Measurements from ENCODE around the gene BYSL. TPM values are rescaled to one million over a fixed set of nuclear protein-coding genes. Genes with fewer than 3 reads are reported as not detected.

The BYSL gene
- total and polyA plus RNA-seq, 9 donors: 4.8 to 29.2 (median 13.6) TPM

DNA sequence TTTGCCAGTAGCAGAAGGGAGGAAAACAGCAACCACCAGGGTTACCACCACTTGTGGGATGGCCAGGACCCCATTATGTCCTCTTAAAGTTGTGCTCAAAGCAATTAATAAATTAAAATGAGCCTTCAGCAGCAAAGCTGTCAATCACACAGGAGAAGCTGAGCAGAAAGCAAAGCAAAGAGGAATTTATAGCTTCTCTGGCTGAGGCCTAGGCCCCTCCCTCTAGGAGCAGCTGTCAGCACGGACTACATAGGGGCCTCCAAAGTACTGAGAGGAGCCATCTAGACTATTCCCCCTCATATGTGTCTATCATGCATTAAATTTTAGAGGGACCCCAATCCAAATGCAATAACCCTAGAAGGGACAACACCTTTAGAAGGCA, 13.9 kb downstream of the BYSL start:
- no peak for TF ChIP-seq POLR2A (IDR thresholded peaks at IDR 0.05)
- H3K4me1 ChIP-seq (ENCODE audit: insufficient read depth): peaks cover 6% of the 10 kb centered on the region
- H3K27ac ChIP-seq: no peak overlapping the region
- intact Hi-C loops (cut with DNase I): loop anchor here in 3 of 4 donors (5.0 to 10.0 kb wide), 3 partner anchors 107 to 150 kb away; partner anchors contain the start of genes PRICKLE4 (in 1 of the 3) and TOMM6 (in 1 of the 3)
- H3K36me3 ChIP-seq: no peaks in the 10 kb centered on the region
- H3K27me3 ChIP-seq: no peaks in the 10 kb centered on the region
- no peak overlapping the region for H3K4me3 ChIP-seq
- WGBS, 3 donors: 47 to 54% (median 54%) methylated on average over 1 of the region's 1 CpG
- no peak for DNase-seq
- H3K9me3 ChIP-seq: no peaks in the 10 kb centered on the region

- H3K9me3 ChIP-seq: no peaks in the 10 kb centered on the region
- intact Hi-C loops (cut with DNase I): loop anchor here in 3 of 4 donors (5.0 to 10.0 kb wide), 3 partner anchors 107 to 151 kb away; partner anchors contain the start of genes PRICKLE4 (in 1 of the 3) and TOMM6 (in 1 of the 3)
- H3K4me1 ChIP-seq (ENCODE audit: insufficient read depth): peaks cover 10% of the 10 kb centered on the region
- no peak for DNase-seq
- H3K27ac ChIP-seq: no peak overlapping the region
- no peaks in the 10 kb centered on the region for H3K27me3 ChIP-seq
- WGBS, 3 donors: 68 to 80% (median 78%) methylated on average over 8 of the region's 8 CpGs
- TF ChIP-seq CTCF (IDR thresholded peaks at IDR 0.05): no peak
- TF ChIP-seq POLR2A (IDR thresholded peaks at IDR 0.05): no peak
- TF ChIP-seq EP300 (IDR thresholded peaks at IDR 0.05): no peak
- no peaks in the 10 kb centered on the region for H3K36me3 ChIP-seq
- no peak overlapping the region for H3K4me3 ChIP-seq
Observed at GRCh38 chr6:41935685-41936072, 14.4 kb downstream of the BYSL start.

GRCh38 chr6:41936073-41936837, 15.0 kb downstream of the BYSL start:
- DNase-seq: peak in 4 of 5 donors; percentile 34 to 62 (median 49)

GRCh38 chr6:41937472-41937860, 16.2 kb downstream of the BYSL start:
- H3K27ac ChIP-seq: no peak overlapping the region
- H3K4me1 ChIP-seq (ENCODE audit: insufficient read depth): peaks cover 10% of the 10 kb centered on the region
- intact Hi-C loops (cut with DNase I): loop anchor here in 3 of 4 donors (5.0 to 10.0 kb wide), 3 partner anchors 105 to 153 kb away; partner anchors contain the start of genes PRICKLE4 (in 1 of the 3) and TOMM6 (in 1 of the 3)
- no peaks in the 10 kb centered on the region for H3K27me3 ChIP-seq
- DNase-seq: no peak
- H3K36me3 ChIP-seq: no peaks in the 10 kb centered on the region
- no peak for TF ChIP-seq POLR2A (IDR thresholded peaks at IDR 0.05)
- no peaks in the 10 kb centered on the region for H3K9me3 ChIP-seq
- H3K4me3 ChIP-seq: no peak overlapping the region
- 75 to 92% (median 87%) methylated on average over 2 of the region's 2 CpGs for WGBS, 3 donors

More at GRCh38 chr6:41936073-41936837, 15.0 kb downstream of the BYSL start:
- Histone ChIP-seq H3K4me1 (ENCODE audit: insufficient read depth) (peaks cover 10% of the 10 kb centered on the region), H3K27ac (no peak overlapping the region), H3K27me3 (no peaks in the 10 kb centered on the region), H3K4me3 (no peak overlapping the region), H3K36me3 (no peaks in the 10 kb centered on the region), H3K9me3 (no peaks in the 10 kb centered on the region)
- TF ChIP-seq CTCF (IDR thresholded peaks at IDR 0.05) (peak; percentile 34 to 56 (median 46)), POLR2A (IDR thresholded peaks at IDR 0.05) (no peak)
- WGBS, 3 donors: 47 to 51% (median 50%) methylated on average over 10 of the region's 10 CpGs
- intact Hi-C loops (cut with DNase I): loop anchor here in 3 of 4 donors (5.0 to 10.0 kb wide), 3 partner anchors 106 to 151 kb away; partner anchors contain the start of genes PRICKLE4 (in 1 of the 3) and TOMM6 (in 1 of the 3)

- peak in 2 of 5 donors; percentile 19 to 27 for DNase-seq
- TF ChIP-seq POLR2A (IDR thresholded peaks at IDR 0.05): no peak
- TF ChIP-seq EP300 (IDR thresholded peaks at IDR 0.05): no peak
- TF ChIP-seq CTCF (IDR thresholded peaks at IDR 0.05): no peak
- Histone ChIP-seq H3K27ac (peak overlapping the region in 1 of 2 donors; percentile 9), H3K27me3 (no peaks in the 10 kb centered on the region), H3K9me3 (no peaks in the 10 kb centered on the region), H3K36me3 (no peaks in the 10 kb centered on the region), H3K4me3 (no peak overlapping the region), H3K4me1 (ENCODE audit: insufficient read depth) (peaks cover 10% of the 10 kb centered on the region)
- 66 to 87% (median 70%) methylated on average over 4 of the region's 4 CpGs for WGBS, 3 donors
- intact Hi-C loops (cut with DNase I): loop anchor here in 3 of 4 donors (5.0 to 10.0 kb wide), 3 partner anchors 104 to 153 kb away; partner anchors contain the start of genes PRICKLE4 (in 1 of the 3) and TOMM6 (in 1 of the 3)
Observed at GRCh38 chr6:41937861-41938574, 16.7 kb downstream of the BYSL start.
